Caco-2 (cell line): ENCODE data around the gene NRCAM. TPM values are rescaled to one million over a fixed set of nuclear protein-coding genes. Genes with fewer than 3 reads are reported as not detected.

Experiments
- BruUV-seq: library from RNA; stranded (reverse); fragments of 400-500 nt; replicated peaks from 2 replicates; lab custom pipeline; 2021; lab: Mats Ljungman, UMichigan
- CTCF ChIA-PET: fragments of 300-600 bp; sonication (Branson Sonifier 250); formaldehyde crosslinking; loops from one replicate; lab custom pipeline; 2022; ENCODE audit warnings: antibody characterized with exemption; lab: Charles Lee
- POLR2A ChIA-PET: fragments of 300-600 bp; sonication (Branson Sonifier 250); formaldehyde crosslinking; loops from one replicate; lab custom pipeline; 2022; ENCODE audit warnings: antibody characterized with exemption; lab: Charles Lee
- DNase-seq, 2 experiments: peaks; one replicate each; pipeline versions ENCODE4 v3.0.0 to v3.0.0-alpha.2; 2020 to 2022
- H3K27me3 ChIP-seq: replicated peaks from 2 replicates; pipeline ENCODE4 v1.6.0; 2011; ENCODE audit warnings: low read length; ENCODE audit not compliant: control insufficient read depth, insufficient read depth
- H3K36me3 ChIP-seq: 2 replicates; pipeline ENCODE4 v1.5.1; 2011; ENCODE audit warnings: low read length; ENCODE audit not compliant: control insufficient read depth, insufficient read depth
- H3K4me1 ChIP-seq: fragments of 250-450 bp; sonication (Bioruptor Pico); 2 replicates; pipeline ENCODE4 v1.5.1; 2020; ENCODE audit warnings: mild to moderate bottlenecking
- H3K4me3 ChIP-seq: 2 replicates; pipeline ENCODE4 v1.5.1; 2011; ENCODE audit warnings: low read depth, mild to moderate bottlenecking, control low read depth, low read length
- H3K9me3 ChIP-seq: fragments of 250-450 bp; sonication (Bioruptor Pico); 2 replicates; pipeline ENCODE4 v1.5.1; 2020; ENCODE audit warnings: mild to moderate bottlenecking, moderate library complexity
- H3K27ac Mint-ChIP-seq: one replicate; pipeline ENCODE4 v1.8.0; 2022; ENCODE audit warnings: mixed read lengths; ENCODE audit not compliant: unreplicated experiment
- H3K27me3 Mint-ChIP-seq: one replicate; pipeline ENCODE4 v1.8.0; 2022; ENCODE audit warnings: mixed read lengths; ENCODE audit not compliant: insufficient read depth, unreplicated experiment
- H3K36me3 Mint-ChIP-seq: one replicate; pipeline ENCODE4 v1.8.0; 2022; ENCODE audit warnings: mild to moderate bottlenecking, mixed read lengths; ENCODE audit not compliant: insufficient read depth, unreplicated experiment
- H3K4me1 Mint-ChIP-seq: one replicate; pipeline ENCODE4 v1.8.0; 2022; ENCODE audit warnings: low read depth, mixed read lengths; ENCODE audit not compliant: unreplicated experiment
- H3K4me3 Mint-ChIP-seq: one replicate; pipeline ENCODE4 v1.8.0; 2022; ENCODE audit warnings: mild to moderate bottlenecking, moderate library complexity, mixed read lengths; ENCODE audit not compliant: unreplicated experiment
- H3K9me3 Mint-ChIP-seq: one replicate; pipeline ENCODE4 v1.8.0; 2022; ENCODE audit warnings: mixed read lengths; ENCODE audit not compliant: unreplicated experiment
- CTCF ChIP-seq, 2 experiments: fragments of 200-600 bp in 1 of 2; IDR thresholded peaks; 1 replicate in 1 of 2; 2 replicates in 1 of 2; pipeline versions ENCODE4 v1.5.1 to v1.8.0; 2011 to 2022; ENCODE audit warnings: antibody characterized with exemption in 1 of 2, control low read depth in 1 of 2, inconsistent platforms in 1 of 2, low read depth in 1 of 2, low read length in 1 of 2, mild to moderate bottlenecking in 1 of 2, moderate library complexity in 1 of 2; ENCODE audit not compliant: insufficient read depth in 1 of 2, severe bottlenecking in 1 of 2, unreplicated experiment in 1 of 2
- intact Hi-C: fragments of 100-400 bp; cut with micrococcal nuclease; formaldehyde crosslinking; loops from one replicate; pipeline ENCODE4 v1.10.0; 2022; ENCODE audit not compliant: unreplicated experiment
- total RNA-seq: library from RNA; stranded (reverse); gene quantifications from 2 replicates; pipeline ENCODE4 v1.2.3, GENCODE V29; 2022

NRCAM gene
- total RNA-seq, 1 experiment from 2014 or later = 96.2 TPM

GRCh38 chr7:108268200-108268820, 187.9 kb downstream of the NRCAM start:
- no peak overlapping the region for H3K27ac Mint-ChIP-seq
- Histone ChIP-seq H3K9me3 (no peaks in the 10 kb centered on the region), H3K4me1 (no peaks in the 10 kb centered on the region), H3K36me3 (no peaks in the 10 kb centered on the region), H3K4me3 (no peak overlapping the region), H3K27me3 (no peaks in the 10 kb centered on the region)
- H3K4me3 Mint-ChIP-seq = no peak overlapping the region
- H3K9me3 Mint-ChIP-seq = no peaks in the 10 kb centered on the region
- DNase-seq = no peak
- intact Hi-C loops = no loop called here
- peaks cover 6% of the 10 kb centered on the region for H3K4me1 Mint-ChIP-seq
- no TSS peak for BruUV-seq
- TF ChIP-seq CTCF (IDR thresholded peaks at IDR 0.05; ENCODE audit: insufficient read depth in 1 of 2, low read depth in 1 of 2, low read length in 1 of 2, severe bottlenecking in 1 of 2, unreplicated experiment in 1 of 2) = no peak
- POLR2A ChIA-PET = no interaction called here
- CTCF ChIA-PET = no interaction called here
- no peaks in the 10 kb centered on the region for H3K27me3 Mint-ChIP-seq
- H3K36me3 Mint-ChIP-seq = peaks cover 4% of the 10 kb centered on the region

- no peaks in the 10 kb centered on the region for H3K36me3 ChIP-seq
- no peaks in the 10 kb centered on the region for H3K9me3 ChIP-seq
- no peak overlapping the region for H3K27ac Mint-ChIP-seq
- no TSS peak for BruUV-seq
- DNase-seq = no peak
- H3K4me1 ChIP-seq = no peaks in the 10 kb centered on the region
- intact Hi-C loops = no loop called here
- H3K9me3 Mint-ChIP-seq = no peaks in the 10 kb centered on the region
- no peaks in the 10 kb centered on the region for H3K27me3 Mint-ChIP-seq
- no peaks in the 10 kb centered on the region for H3K36me3 Mint-ChIP-seq
- CTCF ChIA-PET = no interaction called here
- no peak overlapping the region for H3K4me3 Mint-ChIP-seq
- no peak overlapping the region for H3K4me3 ChIP-seq
- no peaks in the 10 kb centered on the region for H3K27me3 ChIP-seq
- POLR2A ChIA-PET = no interaction called here
- peaks cover 6% of the 10 kb centered on the region for H3K4me1 Mint-ChIP-seq
- no peak for TF ChIP-seq CTCF (IDR thresholded peaks at IDR 0.05; ENCODE audit: insufficient read depth in 1 of 2, low read depth in 1 of 2, low read length in 1 of 2, severe bottlenecking in 1 of 2, unreplicated experiment in 1 of 2)
Observed at GRCh38 chr7:108267615-108268014, 188.6 kb downstream of the NRCAM start.

GRCh38 chr7:108266491-108266890, 189.7 kb downstream of the NRCAM start:
- no TSS peak for BruUV-seq
- H3K4me1 Mint-ChIP-seq = peaks cover 6% of the 10 kb centered on the region
- no peaks in the 10 kb centered on the region for H3K27me3 ChIP-seq
- no peak for TF ChIP-seq CTCF (IDR thresholded peaks at IDR 0.05; ENCODE audit: insufficient read depth in 1 of 2, low read depth in 1 of 2, low read length in 1 of 2, severe bottlenecking in 1 of 2, unreplicated experiment in 1 of 2)
- H3K36me3 ChIP-seq = no peaks in the 10 kb centered on the region
- no peaks in the 10 kb centered on the region for H3K27me3 Mint-ChIP-seq
- H3K9me3 Mint-ChIP-seq = no peaks in the 10 kb centered on the region
- H3K27ac Mint-ChIP-seq = no peak overlapping the region
- DNase-seq = no peak
- intact Hi-C loops = no loop called here
- POLR2A ChIA-PET = no interaction called here
- no peaks in the 10 kb centered on the region for H3K4me1 ChIP-seq
- CTCF ChIA-PET = no interaction called here
- no peaks in the 10 kb centered on the region for H3K36me3 Mint-ChIP-seq
- H3K4me3 ChIP-seq = no peak overlapping the region
- no peaks in the 10 kb centered on the region for H3K9me3 ChIP-seq
- H3K4me3 Mint-ChIP-seq = no peak overlapping the region
